ENCODE results near the gene EFCAB8. TPM values are rescaled to one million over a fixed set of nuclear protein-coding genes. Genes with fewer than 3 reads are reported as not detected.

The EFCAB8 gene
- total and polyA plus RNA-seq, 11 donors: 0.03 to 0.29 (median 0.08) TPM; not detected in 8

- WGBS, 4 donors: 77 to 84% (median 81%) methylated on average over 5 of the region's 5 CpGs
- ATAC-seq (no peak), DNase-seq (no peak)
- H3K36me3 ChIP-seq: no peaks in the 10 kb centered on the region
- H3K4me3 ChIP-seq: no peak overlapping the region
- no peaks in the 10 kb centered on the region for H3K27me3 ChIP-seq
- H3K4me1 ChIP-seq: no peaks in the 10 kb centered on the region
- intact Hi-C loops (cut with DNase I): no loop called here
- TF ChIP-seq, protein P1, sequence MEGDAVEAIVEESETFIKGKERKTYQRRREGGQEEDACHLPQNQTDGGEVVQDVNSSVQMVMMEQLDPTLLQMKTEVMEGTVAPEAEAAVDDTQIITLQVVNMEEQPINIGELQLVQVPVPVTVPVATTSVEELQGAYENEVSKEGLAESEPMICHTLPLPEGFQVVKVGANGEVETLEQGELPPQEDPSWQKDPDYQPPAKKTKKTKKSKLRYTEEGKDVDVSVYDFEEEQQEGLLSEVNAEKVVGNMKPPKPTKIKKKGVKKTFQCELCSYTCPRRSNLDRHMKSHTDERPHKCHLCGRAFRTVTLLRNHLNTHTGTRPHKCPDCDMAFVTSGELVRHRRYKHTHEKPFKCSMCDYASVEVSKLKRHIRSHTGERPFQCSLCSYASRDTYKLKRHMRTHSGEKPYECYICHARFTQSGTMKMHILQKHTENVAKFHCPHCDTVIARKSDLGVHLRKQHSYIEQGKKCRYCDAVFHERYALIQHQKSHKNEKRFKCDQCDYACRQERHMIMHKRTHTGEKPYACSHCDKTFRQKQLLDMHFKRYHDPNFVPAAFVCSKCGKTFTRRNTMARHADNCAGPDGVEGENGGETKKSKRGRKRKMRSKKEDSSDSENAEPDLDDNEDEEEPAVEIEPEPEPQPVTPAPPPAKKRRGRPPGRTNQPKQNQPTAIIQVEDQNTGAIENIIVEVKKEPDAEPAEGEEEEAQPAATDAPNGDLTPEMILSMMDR (IDR thresholded peaks at IDR 0.05): no peak
- TF ChIP-seq POLR2A (IDR thresholded peaks at IDR 0.05): no peak
- no peaks in the 10 kb centered on the region for H3K9me3 ChIP-seq
- H3K27ac ChIP-seq: no peak overlapping the region
These were observed 24.4 kb downstream of the EFCAB8 start for GRCh38 chr20:32883081-32883480.

- H3K4me1 ChIP-seq: no peaks in the 10 kb centered on the region
- WGBS, 4 donors: 90 to 93% (median 92%) methylated on average over 20 of the region's 20 CpGs
- ATAC-seq (no peak), DNase-seq (no peak)
- no peak for TF ChIP-seq POLR2A (IDR thresholded peaks at IDR 0.05)
- no peaks in the 10 kb centered on the region for H3K9me3 ChIP-seq
- intact Hi-C loops (cut with DNase I): no loop called here
- no peak overlapping the region for H3K4me3 ChIP-seq
- H3K27me3 ChIP-seq: no peaks in the 10 kb centered on the region
- H3K36me3 ChIP-seq: no peaks in the 10 kb centered on the region
- H3K27ac ChIP-seq: no peak overlapping the region
These were observed 26.5 kb downstream of the EFCAB8 start for GRCh38 chr20:32885185-32885584.

DNA sequence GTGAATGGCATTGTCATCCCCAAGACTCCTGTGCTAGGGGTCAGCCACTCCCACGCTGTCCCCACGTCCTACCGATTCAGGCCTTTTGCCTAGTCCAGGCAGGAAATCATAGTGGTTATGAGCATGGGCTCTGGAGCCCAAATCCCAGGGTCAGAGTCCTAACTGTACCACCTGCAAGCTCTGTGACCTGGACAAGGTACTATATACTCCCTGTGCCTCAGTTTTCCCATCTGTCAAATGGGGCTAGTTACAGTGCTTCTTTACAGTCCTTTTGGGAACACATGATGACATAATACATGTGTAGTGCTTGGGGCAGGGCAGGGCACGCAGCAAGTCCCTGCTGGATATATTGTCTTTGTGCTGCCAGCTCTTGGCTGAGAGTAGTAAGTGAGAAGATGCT is 27.2 kb downstream of the EFCAB8 start:
- H3K27me3 ChIP-seq: no peaks in the 10 kb centered on the region
- TF ChIP-seq, protein P1 (IDR thresholded peaks at IDR 0.05): no peak
- TF ChIP-seq POLR2A (IDR thresholded peaks at IDR 0.05): no peak
- H3K27ac ChIP-seq: no peak overlapping the region
- ATAC-seq (no peak), DNase-seq (no peak)
- H3K9me3 ChIP-seq: no peaks in the 10 kb centered on the region
- 91 to 95% (median 93%) methylated on average over 4 of the region's 4 CpGs for WGBS, 4 donors
- H3K4me1 ChIP-seq: no peaks in the 10 kb centered on the region
- H3K4me3 ChIP-seq: no peak overlapping the region
- H3K36me3 ChIP-seq: no peaks in the 10 kb centered on the region
- intact Hi-C loops (cut with DNase I): no loop called here

GRCh38 chr20:32886652-32887051 is 27.9 kb downstream of the EFCAB8 start:
- 59 to 81% (median 64%) methylated on average over 3 of the region's 3 CpGs for WGBS, 4 donors
- H3K27ac ChIP-seq: no peak overlapping the region
- no peaks in the 10 kb centered on the region for H3K36me3 ChIP-seq
- H3K4me1 ChIP-seq: no peaks in the 10 kb centered on the region
- no peak for ATAC-seq
- H3K4me3 ChIP-seq: no peak overlapping the region
- DNase-seq: no peak
- no peaks in the 10 kb centered on the region for H3K27me3 ChIP-seq
- TF ChIP-seq, protein P1 (IDR thresholded peaks at IDR 0.05): no peak
- no peak for TF ChIP-seq POLR2A (IDR thresholded peaks at IDR 0.05)
- intact Hi-C loops (cut with DNase I): no loop called here
- H3K9me3 ChIP-seq: no peaks in the 10 kb centered on the region

- ATAC-seq: no peak
- intact Hi-C loops (cut with DNase I): no loop called here
- WGBS, 4 donors: 79 to 85% (median 82%) methylated on average over 11 of the region's 11 CpGs
- no peak for DNase-seq
- H3K27ac ChIP-seq: no peak overlapping the region
- TF ChIP-seq, protein P1 (IDR thresholded peaks at IDR 0.05): no peak
- TF ChIP-seq POLR2A (IDR thresholded peaks at IDR 0.05): no peak
- no peaks in the 10 kb centered on the region for H3K27me3 ChIP-seq
- no peaks in the 10 kb centered on the region for H3K4me1 ChIP-seq
- H3K4me3 ChIP-seq: no peak overlapping the region
- no peaks in the 10 kb centered on the region for H3K9me3 ChIP-seq
- no peaks in the 10 kb centered on the region for H3K36me3 ChIP-seq
These were observed 28.8 kb downstream of the EFCAB8 start for GRCh38 chr20:32887492-32887891.

Data from heart left ventricle (tissue), 16 donors.